Measurements from ENCODE around the gene SPEF2.

DNA sequence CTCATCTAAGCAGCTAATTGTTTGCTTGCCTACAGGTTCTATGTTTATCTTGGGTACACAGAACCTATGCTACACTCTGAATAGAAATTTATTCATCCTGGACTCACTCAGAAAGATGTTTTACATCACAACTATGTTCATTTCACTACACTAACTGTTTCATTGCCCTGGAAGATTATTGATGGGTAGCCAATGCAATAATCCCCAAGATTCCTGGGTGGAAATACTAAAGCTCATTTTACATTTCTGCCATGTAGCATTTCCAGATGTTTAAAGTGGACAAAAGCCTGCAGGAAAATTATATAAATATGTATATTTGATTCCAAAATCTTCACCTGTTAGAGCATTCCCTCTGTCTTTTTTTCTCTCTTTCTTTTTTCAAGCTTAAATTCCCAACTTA, 187.2 kb downstream of the SPEF2 start:
- TF ChIP-seq CTCF (IDR thresholded peaks at IDR 0.05) (no peak), POLR2A (IDR thresholded peaks at IDR 0.05) (no peak)
